Tibial nerve (tissue), 4 donors: ENCODE data around the gene SOX2.

Experiments used
- CTCF ChIP-seq, 5 experiments: fragments of 200-600 bp in 3 of 5; fragments of 450-650 bp in 2 of 5; sonication (generic) in 3 of 5; IDR thresholded peaks; one replicate each; pipeline ENCODE4 v1.5.1; 2016 to 2019; ENCODE audit warnings: antibody characterized with exemption in 5 of 5, mild to moderate bottlenecking in 3 of 5, moderate library complexity in 2 of 5
- EP300 ChIP-seq, 2 donors: sonication (generic); formaldehyde crosslinking; IDR thresholded peaks; one replicate each; pipeline ENCODE4 v1.6.1; 2017; ENCODE audit warnings: antibody characterized with exemption in 2 of 2, mild to moderate bottlenecking in 1 of 2
- POLR2A ChIP-seq, 2 donors: fragments of 450-650 bp; IDR thresholded peaks; one replicate each; pipeline ENCODE4 v1.6.1; 2017; ENCODE audit warnings: antibody characterized with exemption in 2 of 2, mild to moderate bottlenecking in 2 of 2, moderate library complexity in 2 of 2

GRCh38 chr3:181687190-181687589 lies 24.5 kb upstream of the SOX2 start:
- TF ChIP-seq POLR2A (IDR thresholded peaks at IDR 0.05) (no peak), CTCF (IDR thresholded peaks at IDR 0.05) (no peak), EP300 (IDR thresholded peaks at IDR 0.05) (no peak)
